GM12878 (cell line): ENCODE data around the gene GRM7. TPM values are rescaled to one million over a fixed set of nuclear protein-coding genes. Genes with fewer than 3 reads are reported as not detected.

Experiments
- ATAC-seq: fragments of 200-7000 bp; cut with Tn5 transposase; 3 replicates; pipeline ENCODE4 v1.9.1; 2020; ENCODE audit warnings: mild to moderate bottlenecking, moderate library complexity
- BruUV-seq: library from RNA; stranded (reverse); fragments of 400-500 nt; replicated peaks from 2 replicates; lab custom pipeline; 2021; lab: Mats Ljungman, UMichigan
- CTCF ChIA-PET: fragments of 300-600 bp; sonication (Branson Sonifier 250); formaldehyde crosslinking; extraction: SDS; loops from one replicate; lab custom pipeline; 2021; ENCODE audit warnings: inconsistent platforms; lab: Yijun Ruan, JAX
- POLR2A ChIA-PET: fragments of 350-600 bp; formaldehyde crosslinking; extraction: SDS; loops from one replicate; lab custom pipeline; 2021; ENCODE audit warnings: inconsistent platforms; lab: Charles Lee
- RAD21 ChIA-PET: fragments of 300-600 bp; sonication (Branson Sonifier 250); formaldehyde crosslinking; loops from one replicate; lab custom pipeline; 2023; ENCODE audit warnings: antibody characterized with exemption; ENCODE audit not compliant: unreplicated experiment; lab: Charles Lee
- SMC1A ChIA-PET: fragments of 300-600 bp; sonication (Branson Sonifier 250); formaldehyde crosslinking; loops from one replicate; lab custom pipeline; 2023; ENCODE audit not compliant: unreplicated experiment, uncharacterized antibody; lab: Charles Lee
- DNase-seq: peaks from one replicate; pipeline ENCODE4 v3.0.0-alpha.2; 2011; ENCODE audit warnings: low read depth, low spot score
- FAIRE-seq: peaks from 3 replicates; lab custom pipeline; 2011; peaks lifted over from hg19 to GRCh38; lab: Jason Lieb, UNC
- H2AFZ ChIP-seq: 2 replicates; pipeline ENCODE4 v1.6.0; 2011; ENCODE audit warnings: low read depth, low read length, control low read depth; ENCODE audit not compliant: control insufficient read depth
- H3K27ac ChIP-seq: 2 replicates; pipeline ENCODE4 v1.5.1; 2011; ENCODE audit warnings: control low read depth; ENCODE audit not compliant: control insufficient read depth, insufficient read depth
- H3K27me3 ChIP-seq, 2 experiments: replicated peaks in 1 of 2; 2 replicates each; pipeline versions ENCODE4 v1.6.0 to v1.6.1; 2011; ENCODE audit warnings: low read length in 1 of 2; ENCODE audit not compliant: control insufficient read depth in 2 of 2, insufficient read depth in 2 of 2
- H3K36me3 ChIP-seq, 2 experiments: 2 replicates each; pipeline ENCODE4 v1.5.1; 2011; ENCODE audit warnings: low read length in 1 of 2; ENCODE audit not compliant: control insufficient read depth in 2 of 2, insufficient read depth in 2 of 2
- H3K4me1 ChIP-seq: 2 replicates; pipeline ENCODE4 v1.6.1; 2011; ENCODE audit warnings: mild to moderate bottlenecking, low read length, moderate library complexity, mixed read lengths; ENCODE audit not compliant: control insufficient read depth, insufficient read depth
- H3K4me2 ChIP-seq: 2 replicates; pipeline ENCODE4 v1.6.0; 2011; ENCODE audit warnings: control low read depth; ENCODE audit not compliant: control insufficient read depth, insufficient read depth
- H3K4me3 ChIP-seq: fragments of 200-600 bp; sonication (generic); 2 replicates; pipeline ENCODE4 v1.5.1; 2016
- H3K79me2 ChIP-seq: 2 replicates; pipeline ENCODE4 v1.6.0; 2011; ENCODE audit warnings: low read length; ENCODE audit not compliant: control insufficient read depth, insufficient read depth
- H3K9ac ChIP-seq: 2 replicates; pipeline ENCODE4 v1.8.0; 2011; ENCODE audit warnings: low read length, control low read depth, mixed read lengths; ENCODE audit not compliant: control insufficient read depth, insufficient read depth
- H3K9me3 ChIP-seq: replicated peaks from 3 replicates; pipeline ENCODE4 v1.5.1; 2011; ENCODE audit warnings: mild to moderate bottlenecking, low read length; ENCODE audit not compliant: control insufficient read depth, insufficient read depth
- H4K20me1 ChIP-seq: 2 replicates; pipeline ENCODE4 v1.6.0; 2011; ENCODE audit not compliant: control insufficient read depth, insufficient read depth
- ATF7 ChIP-seq: fragments of 450-650 bp; IDR thresholded peaks from 2 replicates; pipeline ENCODE4 v1.6.1; 2016; ENCODE audit warnings: low read depth, mild to moderate bottlenecking
- BCL11A ChIP-seq: IDR thresholded peaks from 2 replicates; pipeline ENCODE4 v1.6.1; 2011; ENCODE audit warnings: low read depth, low read length
- CREM ChIP-seq: IDR thresholded peaks from 2 replicates; pipeline ENCODE4 v1.6.1; 2014; ENCODE audit warnings: antibody characterized with exemption, low read depth
- DPF2 ChIP-seq: fragments of 450-650 bp; IDR thresholded peaks from 2 replicates; pipeline ENCODE4 v1.6.1; 2017; ENCODE audit warnings: mild to moderate bottlenecking
- EP300 ChIP-seq, 2 experiments: fragments of 150-350 bp in 1 of 2; IDR thresholded peaks; 2 replicates each; pipeline ENCODE4 v1.6.1; 2011 to 2012; ENCODE audit warnings: low read depth in 2 of 2, low read length in 2 of 2, borderline replicate concordance in 1 of 2, improper control_type of control experiment in 1 of 2, inconsistent platforms in 1 of 2; ENCODE audit not compliant: control insufficient read depth in 1 of 2
- IKZF1 ChIP-seq: fragments of 450-650 bp; conservative IDR thresholded peaks from 2 replicates; pipeline ENCODE4 v1.6.1; 2017; ENCODE audit warnings: antibody characterized with exemption, mild to moderate bottlenecking
- MTA2 ChIP-seq: fragments of 450-650 bp; IDR thresholded peaks from 2 replicates; pipeline ENCODE4 v1.6.1; 2016; ENCODE audit warnings: low read depth, mild to moderate bottlenecking, moderate library complexity
- NR2C2 ChIP-seq: IDR thresholded peaks from 2 replicates; pipeline ENCODE4 v1.6.1; 2011; ENCODE audit warnings: borderline replicate concordance, low read depth; ENCODE audit not compliant: control insufficient read depth, insufficient read length
- RUNX3 ChIP-seq: IDR thresholded peaks from 2 replicates; pipeline ENCODE4 v1.6.1; 2012; ENCODE audit warnings: low read length, inconsistent platforms
- WGBS: methylation state at CpG from one replicate; pipeline ENCODE4 v1.1.6; 2016; ENCODE audit warnings: low lambda C conversion rate; ENCODE audit not compliant: insufficient replicate concordance, insufficient coverage; ENCODE audit errors: missing lambda C conversion rate; 5-methylcytosine and 5-hydroxymethylcytosine counted together
- in situ Hi-C: fragments of 300-500 bp; cut with MboI; formaldehyde crosslinking; loops from 9 replicates; pipeline ENCODE4 v1.14.3; 2018; ENCODE audit warnings: mixed read lengths
- intact Hi-C: fragments of 100-400 bp; cut with micrococcal nuclease; formaldehyde crosslinking; loops from one replicate; pipeline ENCODE4 v1.14.2; 2022; ENCODE audit not compliant: unreplicated experiment
- polyA plus RNA-seq, 11 experiments: library from polyadenylated mRNA; depleted of rRNA in 4 of 11; unstranded in 6 of 11; stranded (reverse) in 5 of 11; fragments of >200 nt; fragmentation: Nextera tagmentation in 4 of 11; fragmentation: Illumina TruSeq in 1 of 11; extraction: Ambion mirVana in 4 of 11; extraction: Trizol in 1 of 11; gene quantifications; 1 replicate in 1 of 11; 2 replicates in 10 of 11; pipeline versions ENCODE4 v1.2.1 to v1.2.3, GENCODE V29; 2011 to 2016; ENCODE audit warnings: inconsistent platforms in 2 of 11, missing spikeins in 2 of 11, low read depth in 1 of 11
- total RNA-seq, 4 experiments: library from RNA; depleted of rRNA in 3 of 4; stranded (reverse); fragments of >200 nt in 3 of 4; fragmentation: Illumina TruSeq in 1 of 4; extraction: Trizol in 1 of 4; gene quantifications; 2 replicates each; pipeline versions ENCODE4 v1.2.1 to v1.2.3, GENCODE V29; 2013 to 2021

Gene GRM7
- total and polyA plus RNA-seq, 10 of the 15 experiments (the other 5 are each of a cell fraction or from before 2014, with no cell fraction given), result not detected

DNA sequence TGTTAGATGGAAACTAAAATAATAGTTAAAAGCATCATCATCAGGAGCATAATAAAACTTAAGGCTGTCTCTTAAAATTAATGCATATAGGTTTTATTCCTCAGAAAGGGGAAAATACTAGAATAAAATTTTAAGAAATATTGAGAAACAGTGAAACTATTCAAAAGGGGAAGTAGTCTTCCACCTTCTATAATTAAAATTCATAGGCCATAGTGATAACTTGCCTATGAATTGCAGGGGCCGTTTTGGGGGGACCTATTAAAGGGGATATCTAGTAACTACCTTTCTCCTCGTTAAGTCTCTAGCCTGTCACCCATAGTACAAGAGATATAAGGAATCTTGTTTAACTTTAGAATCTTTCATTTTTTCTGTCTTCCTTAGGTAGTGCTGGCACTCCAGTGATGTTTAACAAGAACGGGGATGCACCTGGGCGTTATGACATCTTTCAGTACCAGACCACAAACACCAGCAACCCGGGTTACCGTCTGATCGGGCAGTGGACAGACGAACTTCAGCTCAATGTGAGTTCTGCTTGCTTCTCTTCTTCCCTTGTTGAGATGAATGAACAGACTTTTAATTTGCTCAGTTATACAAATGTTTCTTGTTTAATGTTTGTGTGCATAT lies 600.4 kb downstream of the GRM7 start:
- peak; percentile 98 for ATAC-seq
- H3K9me3 ChIP-seq, result no peaks in the 10 kb centered on the region
- no peak overlapping the region for H3K9ac ChIP-seq
- CTCF ChIA-PET, result interaction anchor here (0.6 kb wide), 1 partner anchor 122 kb away, joined by 3 read pairs; no protein-coding TSS in a partner anchor
- in situ Hi-C loops, result no loop called here
- peak; percentile 38 for FAIRE-seq
- 2% methylated on average over 8 of the region's 8 CpGs for WGBS
- no peaks in the 10 kb centered on the region for H3K79me2 ChIP-seq
- SMC1A ChIA-PET, result no interaction called here
- POLR2A ChIA-PET, result no interaction called here
- H3K27ac ChIP-seq, result no peak overlapping the region
- H3K4me1 ChIP-seq, result no peaks in the 10 kb centered on the region
- H3K27me3 ChIP-seq, result no peaks in the 10 kb centered on the region
- TF ChIP-seq ATF7 (peak; percentile 53; the same call in 1 of the 2 replicates), CREM (no peak), RUNX3 (peak; percentile 42), MTA2 (peak; percentile 57; the same call in 1 of the 2 replicates), NR2C2 (no peak), EP300 (IDR thresholded peaks at IDR 0.05; ENCODE audit: borderline replicate concordance in 1 of 2, control insufficient read depth in 1 of 2, low read depth in 2 of 2, low read length in 2 of 2) (0 out of 4 replicates have a peak, but pooled peaks of 1 of the 2 experiments have one; percentile 28), BCL11A (0 out of 2 replicates have a peak, but pooled peaks have one; percentile 19), IKZF1 (0 out of 2 replicates have a peak, but pooled peaks have one; percentile 17), DPF2 (peak; percentile 46; the same call in 1 of the 2 replicates)
- no peak for DNase-seq
- no peak overlapping the region for H3K4me3 ChIP-seq
- H3K4me2 ChIP-seq, result no peak overlapping the region
- intact Hi-C loops, result no loop called here
- H4K20me1 ChIP-seq, result no peaks in the 10 kb centered on the region
- RAD21 ChIA-PET, result no interaction called here
- no peaks in the 10 kb centered on the region for H3K36me3 ChIP-seq
- H2AFZ ChIP-seq, result no peak overlapping the region
- no TSS peak for BruUV-seq
